ENCODE data around the gene HOMER3.
"Not testable (repeated sequence)": the region's sequence is repeated elsewhere in the genome, so short reads cannot be mapped to it uniquely, and the experiment has no call there.

The HOMER3 gene

DNA sequence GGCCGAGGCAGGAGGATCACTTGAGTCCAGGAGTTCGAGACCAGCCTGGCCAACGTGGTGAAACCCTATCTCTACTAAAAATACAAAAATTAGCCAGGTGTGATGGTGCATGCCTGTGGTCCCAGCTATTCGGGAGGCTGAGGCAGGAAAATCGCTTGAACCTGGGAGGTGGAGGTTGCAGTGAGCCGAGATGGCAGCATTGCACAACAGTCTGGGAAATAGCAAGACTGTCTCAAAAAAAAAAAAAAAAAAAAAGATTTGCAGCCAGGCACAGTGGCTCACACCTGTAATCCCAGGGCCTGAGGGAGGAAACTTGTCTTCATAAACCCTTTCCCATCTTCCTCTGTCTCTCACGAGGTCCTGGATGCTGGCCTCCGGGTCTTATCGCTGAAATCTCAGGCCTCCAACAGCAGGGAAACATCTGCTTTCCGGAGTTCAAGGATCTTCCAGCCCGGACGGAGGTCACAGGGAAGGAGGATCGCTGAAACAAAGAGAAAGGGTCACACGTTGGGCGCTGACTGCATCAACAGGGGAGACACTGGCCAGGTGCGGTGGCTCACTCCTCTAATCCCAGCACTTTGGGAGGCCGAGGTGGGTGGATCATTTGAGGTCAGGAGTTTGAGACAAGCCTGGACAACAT lies 11.5 kb upstream of the HOMER3 start:
- DNase-seq, result not testable (repeated sequence)

DNA sequence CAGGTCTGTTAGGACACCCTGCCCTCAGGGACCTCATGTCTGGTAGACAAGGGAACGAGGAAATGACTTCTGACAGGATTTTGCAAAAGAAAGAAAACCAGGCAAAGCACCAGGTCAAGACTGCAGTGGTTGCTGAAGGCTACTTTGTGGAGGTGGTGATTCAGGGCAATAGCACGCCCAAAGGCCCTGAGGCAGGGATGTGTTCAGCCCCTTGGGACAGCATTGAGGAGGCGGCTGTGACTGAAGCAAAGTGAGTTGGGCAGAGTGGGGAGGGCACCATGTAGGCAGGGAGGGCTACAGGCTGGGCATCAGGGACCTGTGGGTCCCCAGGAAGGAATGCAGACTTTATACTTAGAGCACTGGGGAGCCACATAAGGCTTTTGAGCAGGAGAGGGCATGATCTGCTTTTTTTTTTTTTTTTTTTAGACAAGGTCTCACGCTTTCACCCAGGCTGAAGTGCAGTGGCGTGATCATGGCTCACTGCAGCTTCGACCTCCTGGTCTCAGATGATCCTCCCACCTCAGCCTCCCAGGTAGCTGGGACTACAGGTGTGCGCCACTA lies 10.8 kb upstream of the HOMER3 start:
- DNase-seq, result no peak

DNA sequence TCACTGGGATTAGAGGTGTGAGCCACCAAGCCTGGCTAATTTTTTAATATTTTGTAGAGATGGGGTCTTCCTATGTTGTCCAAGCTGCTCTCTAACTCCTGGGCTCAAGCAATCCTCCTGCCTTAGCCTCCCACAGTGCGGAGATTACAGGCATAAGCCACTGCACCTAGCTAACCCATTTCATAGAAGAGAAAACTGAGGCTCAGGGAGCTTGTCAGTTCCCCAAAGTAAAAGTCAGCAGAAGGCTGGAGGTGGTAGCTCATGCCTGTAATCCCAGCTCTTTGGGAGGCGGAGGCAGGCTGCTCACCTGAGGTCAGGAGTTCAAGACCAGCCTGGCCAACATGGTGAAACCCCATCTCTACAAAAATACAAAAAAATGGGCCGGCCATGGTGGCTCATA lies 8.8 kb upstream of the HOMER3 start:
- no peak for DNase-seq

DNA sequence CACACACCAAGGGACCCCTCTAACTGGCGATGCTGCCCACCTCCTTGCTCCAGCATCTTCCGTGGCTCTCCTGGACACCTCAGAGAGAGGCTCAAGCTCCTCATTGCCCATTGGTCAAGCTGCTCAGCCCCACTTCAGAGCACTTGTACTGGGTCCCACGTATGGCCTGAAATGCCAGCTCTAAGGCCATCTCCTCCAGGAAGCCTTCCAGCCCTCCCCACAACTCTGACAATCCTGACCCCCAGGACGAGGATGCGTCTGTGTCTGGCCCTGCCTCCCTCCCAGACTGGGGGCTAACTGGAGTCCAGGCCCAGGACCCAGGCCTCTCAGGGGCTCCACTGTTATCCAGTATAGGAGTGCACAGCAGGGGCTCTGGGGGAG lies 7.9 kb upstream of the HOMER3 start:
- no peak for DNase-seq

DNA sequence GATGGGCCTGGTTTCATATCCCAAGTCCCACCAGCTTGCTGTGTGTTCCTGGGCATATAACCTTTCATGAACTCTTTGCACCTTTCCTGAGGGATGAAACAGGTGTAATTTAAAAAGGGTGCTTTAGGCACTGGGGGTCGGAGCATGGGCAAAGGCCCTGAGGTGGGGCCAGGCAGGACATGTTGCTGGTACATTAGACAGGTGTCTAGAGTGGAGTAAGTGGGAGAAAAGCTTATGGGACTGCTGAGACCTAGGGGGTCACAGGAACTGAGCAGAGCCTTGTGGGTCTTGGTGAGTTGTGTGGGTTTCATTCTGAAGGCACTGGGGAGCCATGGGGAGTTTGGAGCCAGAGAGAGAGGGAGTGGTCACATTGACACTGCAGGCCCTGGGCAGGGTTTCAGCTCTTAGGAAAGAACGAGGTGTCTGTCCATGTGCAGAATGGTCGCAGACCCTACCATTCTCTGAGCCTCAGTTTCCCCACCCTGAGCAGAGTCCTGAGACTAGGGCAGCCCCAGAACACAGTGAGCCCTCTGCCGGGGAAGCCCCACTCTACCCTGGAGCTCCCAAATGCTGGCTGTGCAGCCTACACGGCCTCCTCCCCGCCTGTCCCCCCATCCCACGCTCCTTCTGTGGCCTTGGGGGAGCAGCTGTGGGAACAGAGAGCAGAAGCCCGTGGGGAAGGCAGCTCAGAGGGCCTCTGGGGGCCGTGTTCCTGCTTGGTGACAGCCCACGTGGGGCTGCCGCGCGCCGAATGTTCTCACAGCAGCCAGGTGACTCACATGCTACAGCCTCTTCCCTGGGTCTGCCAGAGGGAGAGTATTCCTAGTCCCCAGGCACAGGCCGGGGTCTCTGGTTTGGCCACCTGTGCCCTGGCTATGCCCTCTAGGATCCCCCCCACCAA lies 7.3 kb upstream of the HOMER3 start:
- DNase-seq, result no peak

DNA sequence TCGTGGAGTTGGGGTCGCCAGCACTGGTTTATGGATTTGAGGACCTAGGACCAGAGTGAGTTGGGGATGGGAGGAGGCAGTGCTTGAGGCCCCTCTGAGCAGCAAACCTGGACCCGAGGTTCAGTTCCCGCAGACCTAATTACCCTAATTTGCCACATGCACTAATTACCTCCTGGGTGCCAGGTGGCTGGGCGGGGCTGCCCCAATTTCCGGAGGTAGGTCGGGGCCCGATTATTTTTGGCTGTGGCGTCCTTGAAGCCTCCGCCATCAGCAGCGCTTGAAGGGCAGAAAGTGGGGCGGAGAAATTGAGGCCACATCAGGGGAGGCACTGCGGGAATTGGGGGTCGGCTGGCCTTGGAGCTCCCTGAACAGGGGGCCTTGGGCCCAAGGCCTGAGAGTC lies 5.9 kb upstream of the HOMER3 start:
- DNase-seq, result no peak

DNA sequence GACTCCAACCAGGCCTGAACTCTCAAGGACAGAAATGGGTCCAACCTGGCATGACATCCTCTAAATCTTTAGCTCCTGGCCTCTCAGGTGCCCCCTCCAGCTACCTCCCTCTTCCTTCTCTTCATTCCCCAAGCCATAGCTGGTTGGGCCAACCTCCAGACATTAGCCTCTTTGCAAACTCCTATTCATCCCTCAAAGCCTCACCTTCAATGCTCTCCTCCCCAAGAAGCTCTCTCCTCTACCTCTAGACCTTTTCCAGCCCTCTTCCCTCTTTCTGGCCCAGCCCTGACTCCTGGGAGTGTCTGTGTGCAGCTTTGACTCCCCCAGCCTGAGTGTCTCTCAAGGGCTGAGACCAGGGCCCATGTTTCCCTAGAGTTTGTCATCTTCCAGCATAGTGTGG lies 5.3 kb upstream of the HOMER3 start:
- DNase-seq, result no peak

DNA sequence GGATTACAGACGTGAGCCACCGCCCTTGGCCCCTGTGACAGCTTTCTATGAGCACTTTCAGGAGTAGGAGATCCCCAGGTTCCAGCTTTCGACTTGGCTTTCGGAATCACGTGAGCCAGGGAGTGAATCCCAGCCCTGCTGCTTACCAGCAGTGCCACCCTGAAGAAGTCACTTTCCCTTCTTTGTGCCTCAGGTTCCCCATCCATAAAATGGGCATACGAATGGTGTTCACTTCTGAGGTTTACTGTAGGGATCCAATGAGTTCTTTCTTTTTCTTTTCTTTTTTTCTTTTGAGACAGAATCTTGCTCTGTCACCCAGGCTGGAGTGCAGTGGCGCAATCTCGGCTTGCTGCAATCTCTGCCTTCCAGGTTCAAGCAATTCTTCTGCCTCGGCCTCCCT lies 4.3 kb upstream of the HOMER3 start:
- DNase-seq, result no peak

DNA sequence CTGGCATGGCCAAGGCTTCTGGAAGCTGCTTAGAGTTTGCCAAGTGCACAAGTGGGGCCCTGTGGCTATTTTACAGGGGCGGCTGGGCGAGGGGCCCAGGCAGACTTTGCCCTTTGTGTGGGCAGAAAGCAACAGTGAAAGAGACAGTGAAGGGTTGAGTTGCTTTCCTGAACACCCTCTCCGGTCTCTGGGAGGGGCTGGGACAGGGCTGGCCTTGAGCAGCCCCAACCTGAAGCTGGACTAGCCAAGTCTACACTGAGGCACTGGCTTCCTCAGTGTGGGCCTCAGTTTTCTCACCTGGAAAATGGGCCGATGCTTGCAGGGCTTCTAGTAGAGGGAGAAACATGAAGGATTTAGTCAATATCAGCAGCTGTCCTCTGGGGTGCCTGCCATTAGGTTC lies 2.4 kb upstream of the HOMER3 start:
- no peak for DNase-seq

DNA sequence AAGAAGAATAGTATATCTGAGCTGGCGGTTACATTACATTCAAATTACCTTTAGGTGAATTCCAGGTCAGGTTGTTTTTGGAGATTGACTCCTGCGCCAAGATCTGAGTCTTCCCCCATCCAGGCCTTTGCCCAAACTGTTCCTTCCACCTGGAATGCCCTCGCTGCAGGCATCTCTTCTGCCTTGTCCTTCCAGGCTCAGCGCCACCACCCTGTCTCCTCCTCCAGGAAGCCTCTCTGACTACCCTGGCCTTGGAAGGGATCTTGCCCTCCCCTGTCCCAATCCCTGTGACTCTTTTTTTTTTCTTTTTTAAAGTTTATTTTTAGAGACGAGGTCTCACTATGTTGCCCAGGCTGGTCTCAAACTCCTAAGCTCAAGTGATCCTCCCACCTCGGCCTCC lies 1.7 kb upstream of the HOMER3 start:
- DNase-seq, result no peak

DNA sequence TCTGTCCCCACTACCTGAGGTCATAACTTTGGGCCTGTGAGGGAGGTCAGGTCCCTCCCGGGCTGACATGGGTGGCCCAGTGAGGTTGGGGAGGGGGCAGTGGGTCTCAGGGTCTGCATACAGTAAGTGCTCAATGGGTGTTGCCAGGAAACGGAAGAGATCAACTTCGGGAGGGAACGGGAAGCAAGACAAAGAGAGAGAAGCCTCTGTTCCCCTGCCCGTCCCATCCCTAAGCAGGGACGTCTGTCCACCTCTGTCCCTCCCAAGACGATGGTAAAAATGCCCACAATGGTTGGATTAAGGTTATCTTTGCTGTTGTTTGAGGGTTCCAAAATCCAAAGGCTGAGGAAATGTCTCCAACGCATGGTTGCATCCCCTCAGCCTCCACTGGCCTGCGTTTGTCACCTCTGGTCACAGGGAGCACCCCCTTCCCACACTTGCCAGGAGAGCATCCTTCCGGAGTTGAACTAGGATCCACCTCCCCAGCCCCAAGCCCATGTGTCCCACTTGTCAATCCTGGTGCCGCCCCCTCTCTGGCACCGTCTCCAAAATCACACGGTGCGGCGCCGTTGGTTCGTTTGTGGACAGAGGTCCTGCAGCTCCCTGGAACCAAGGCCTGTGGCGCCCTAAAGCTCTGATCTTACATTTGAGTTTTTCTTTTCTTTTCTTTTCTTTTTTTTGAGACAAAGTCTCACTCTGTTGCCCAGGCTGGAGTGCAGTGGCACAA lies 774 bp upstream of the HOMER3 start:
- no peak for DNase-seq

DNA sequence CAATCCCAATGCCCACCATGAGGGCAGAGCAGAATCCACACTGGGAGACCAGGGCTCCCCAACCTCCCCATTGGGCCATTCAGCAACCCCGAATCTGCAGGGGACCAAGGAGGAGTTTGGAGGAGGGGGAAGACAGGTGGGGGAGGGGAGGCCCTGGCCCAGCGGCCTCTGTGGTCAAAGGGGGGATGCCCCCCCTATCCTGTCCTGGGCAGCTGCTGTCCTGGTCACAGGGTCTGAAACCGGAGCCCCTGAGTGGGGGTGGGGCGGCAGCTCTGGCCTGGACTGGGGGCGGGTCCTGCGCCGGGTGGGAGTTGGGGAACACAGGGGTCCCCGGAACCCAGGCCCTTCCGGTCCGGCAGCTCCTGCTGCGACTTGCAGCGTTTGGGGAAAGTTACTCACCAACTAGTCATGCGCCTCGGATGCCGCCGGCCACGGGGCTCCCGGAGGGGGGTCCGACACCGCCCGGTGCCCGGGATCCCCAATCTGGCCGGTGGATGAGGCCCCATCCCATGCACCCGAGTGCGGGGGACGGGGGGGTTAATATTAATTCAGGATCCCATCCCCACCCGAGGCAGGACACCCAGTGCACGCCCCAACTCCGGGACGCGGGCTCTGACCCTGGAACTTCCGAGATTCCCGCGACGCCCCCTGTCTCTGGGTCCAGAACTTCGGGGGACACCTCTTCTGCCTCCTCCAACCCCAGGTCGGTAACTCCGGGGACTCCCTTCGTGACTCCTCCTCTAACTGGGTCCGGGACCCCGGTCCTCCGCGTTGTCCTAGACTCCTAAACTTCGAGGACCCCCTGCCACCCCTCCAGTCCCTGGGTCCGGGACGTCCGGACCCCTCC lies 872 bp downstream of the HOMER3 start:
- no peak for DNase-seq

DNA sequence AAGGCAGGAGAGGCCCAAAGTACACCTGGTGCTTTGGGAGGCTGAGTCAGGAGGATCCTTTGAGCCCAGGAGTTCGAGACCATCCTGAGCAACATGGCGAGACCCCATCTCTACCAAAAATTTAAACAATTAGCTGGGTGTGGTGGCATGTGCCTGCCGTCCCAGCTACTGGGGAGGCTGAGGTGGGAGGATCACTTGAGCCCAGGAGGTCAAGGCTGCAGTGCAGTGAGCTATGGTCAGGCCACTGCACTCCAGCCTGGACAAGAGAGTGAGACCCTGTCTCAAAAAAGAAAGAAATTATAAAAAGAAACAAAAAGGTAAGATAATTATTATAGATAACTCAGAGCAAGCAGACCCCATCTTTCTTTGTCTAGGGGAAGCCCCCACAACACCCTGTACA lies 1.9 kb downstream of the HOMER3 start:
- no peak for DNase-seq

DNA sequence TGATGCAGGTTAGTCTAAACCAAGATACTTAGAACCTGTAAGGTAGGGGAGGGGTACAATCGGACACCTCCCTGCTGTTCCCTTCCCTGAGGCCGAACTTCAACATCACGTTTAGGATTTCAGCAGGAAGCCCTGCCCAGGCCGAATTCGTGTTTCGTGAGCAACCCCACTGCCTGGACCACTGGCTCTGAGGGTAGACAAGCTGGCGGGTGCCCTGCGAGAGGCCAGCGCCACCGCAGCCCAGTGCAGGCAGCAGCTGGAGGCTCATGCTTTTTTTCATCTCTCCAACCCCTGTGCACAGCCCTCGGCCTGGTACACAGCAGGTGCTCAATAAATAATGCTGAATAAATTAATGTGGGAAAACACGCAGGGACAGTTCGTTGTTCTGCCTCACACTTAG lies 7.7 kb downstream of the HOMER3 start:
- DNase-seq, result no peak

DNA sequence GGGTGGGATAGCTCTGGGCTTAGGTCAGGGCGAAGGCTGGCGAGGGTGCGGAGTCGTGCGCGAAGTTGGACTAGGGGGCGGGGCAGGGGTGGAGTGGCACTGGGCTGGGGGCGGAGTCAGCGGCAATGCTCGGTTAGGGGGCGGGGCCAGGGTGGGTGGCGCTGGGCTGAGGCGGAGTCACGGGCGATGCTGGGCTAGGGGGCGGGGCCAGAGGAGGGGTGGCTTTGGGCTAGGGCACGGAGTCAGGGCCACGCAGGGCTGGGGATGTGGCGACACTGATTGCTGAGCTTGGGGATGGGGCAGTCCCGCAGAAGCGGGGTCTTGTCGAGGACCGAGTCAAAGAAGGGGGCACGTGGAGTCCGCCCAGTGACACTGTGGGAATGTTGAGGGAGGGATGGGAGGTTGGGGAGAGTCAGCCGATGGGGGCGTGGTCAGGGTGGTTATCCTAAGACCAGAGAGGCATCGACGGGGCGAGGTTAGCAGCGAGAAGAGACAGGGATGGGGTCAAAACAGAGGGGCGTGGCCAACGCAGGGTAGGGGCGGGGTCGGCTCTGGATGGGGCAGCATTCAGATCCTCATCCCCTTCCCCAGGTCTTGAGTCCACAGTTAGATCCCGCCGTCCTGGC lies 8.7 kb downstream of the HOMER3 start:
- DNase-seq, result peak; percentile 89

DNA sequence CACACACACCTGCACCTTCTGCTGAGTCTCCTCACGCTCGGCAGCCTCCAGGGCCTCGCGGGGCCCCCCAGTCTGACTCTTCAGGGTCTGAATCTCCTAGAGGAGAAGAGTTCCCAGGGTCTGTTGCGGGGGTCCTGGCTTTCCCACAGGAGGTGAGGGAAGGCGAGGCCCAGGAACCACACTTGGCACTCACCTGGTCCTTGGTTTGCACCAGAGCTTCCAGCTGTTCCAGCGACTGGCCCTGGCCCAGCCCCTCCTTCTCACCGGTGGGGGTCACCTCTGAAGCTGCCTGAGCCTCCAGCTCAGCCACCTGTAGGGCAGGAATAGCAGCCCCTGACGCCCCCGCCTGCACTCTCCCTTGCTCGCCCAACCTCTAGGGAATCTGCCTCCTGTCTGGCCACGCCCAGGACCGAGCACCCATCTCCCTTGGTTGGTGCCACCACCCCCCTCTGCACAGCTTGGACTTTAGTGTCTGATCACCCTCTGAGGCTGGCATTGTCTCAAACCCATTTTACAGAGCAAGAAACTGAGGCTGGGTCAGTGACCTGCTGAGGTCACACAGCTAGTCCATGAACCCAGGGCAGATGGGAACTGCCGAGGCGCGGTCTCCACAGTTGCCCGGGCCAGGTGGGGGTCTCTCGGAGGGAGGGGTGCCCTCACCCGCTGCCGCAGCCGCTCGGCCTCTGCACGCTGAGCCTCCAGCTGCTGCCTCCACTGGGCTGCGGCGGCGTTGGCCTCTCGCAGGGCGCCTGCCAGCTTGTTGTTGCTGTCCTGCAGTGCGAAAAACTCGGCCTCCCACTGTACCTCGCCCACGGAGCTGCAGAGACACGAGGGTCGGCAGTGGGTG lies 9.5 kb downstream of the HOMER3 start:
- DNase-seq, result no peak

DNA sequence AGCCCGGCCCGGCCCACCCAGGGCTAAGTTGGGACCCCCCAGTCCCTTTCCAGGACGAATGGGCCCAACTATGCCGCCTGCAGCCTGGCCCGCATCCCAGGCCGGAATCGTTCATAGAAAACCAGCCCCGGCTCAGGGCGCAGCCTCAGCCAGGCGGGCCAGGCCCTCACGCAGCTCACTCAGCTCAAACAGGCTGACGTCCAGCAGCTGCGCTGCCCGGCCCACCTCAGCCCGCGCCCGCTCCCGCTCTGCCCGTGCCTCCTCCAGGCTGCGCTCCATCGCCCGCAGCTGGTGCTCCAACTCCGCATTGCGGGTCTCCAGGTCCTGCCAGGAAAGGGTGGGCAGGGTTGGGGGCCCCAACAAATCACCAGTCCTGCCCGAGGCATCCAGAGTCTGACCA lies 11.7 kb downstream of the HOMER3 start:
- DNase-seq, result no peak

DNA sequence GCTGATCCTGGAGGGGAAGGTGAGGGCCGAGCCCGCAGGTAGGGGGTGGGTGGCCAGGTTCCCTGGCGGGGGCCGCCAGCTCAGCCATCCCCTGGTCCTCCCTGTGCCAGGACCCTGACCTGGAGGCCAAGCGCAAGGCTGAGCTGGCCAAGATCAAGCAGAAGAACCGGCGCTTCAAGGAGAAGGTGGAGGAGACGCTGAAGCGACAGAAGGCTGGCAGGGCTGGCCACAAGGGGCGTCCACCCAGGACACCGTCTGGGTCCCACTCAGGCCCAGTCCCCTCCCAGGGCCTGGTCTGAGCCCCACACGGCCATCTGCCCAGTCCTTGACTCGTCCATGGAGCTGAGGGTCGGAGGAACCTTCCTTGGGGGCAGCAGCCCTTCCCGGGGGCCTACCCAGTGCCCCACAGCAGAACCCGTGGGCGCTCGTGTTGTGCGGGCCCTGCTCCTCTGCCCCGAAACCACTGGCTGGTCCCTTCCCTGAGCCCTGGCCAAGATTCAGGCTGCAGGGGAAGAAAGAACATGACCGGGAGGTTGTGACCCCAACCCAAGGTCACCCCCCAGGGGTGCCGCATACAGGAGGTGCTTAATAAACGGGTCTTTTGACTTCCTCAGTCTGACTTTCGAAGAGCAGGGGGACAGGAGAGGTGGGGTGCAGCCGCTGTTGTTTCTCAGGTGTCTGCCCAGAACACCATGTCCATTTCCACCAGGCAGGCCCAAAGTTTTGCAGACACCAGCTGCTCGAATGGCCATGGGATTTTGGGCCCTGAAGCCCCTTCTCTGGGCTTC lies 12.8 kb downstream of the HOMER3 start:
- DNase-seq, result no peak

DNA sequence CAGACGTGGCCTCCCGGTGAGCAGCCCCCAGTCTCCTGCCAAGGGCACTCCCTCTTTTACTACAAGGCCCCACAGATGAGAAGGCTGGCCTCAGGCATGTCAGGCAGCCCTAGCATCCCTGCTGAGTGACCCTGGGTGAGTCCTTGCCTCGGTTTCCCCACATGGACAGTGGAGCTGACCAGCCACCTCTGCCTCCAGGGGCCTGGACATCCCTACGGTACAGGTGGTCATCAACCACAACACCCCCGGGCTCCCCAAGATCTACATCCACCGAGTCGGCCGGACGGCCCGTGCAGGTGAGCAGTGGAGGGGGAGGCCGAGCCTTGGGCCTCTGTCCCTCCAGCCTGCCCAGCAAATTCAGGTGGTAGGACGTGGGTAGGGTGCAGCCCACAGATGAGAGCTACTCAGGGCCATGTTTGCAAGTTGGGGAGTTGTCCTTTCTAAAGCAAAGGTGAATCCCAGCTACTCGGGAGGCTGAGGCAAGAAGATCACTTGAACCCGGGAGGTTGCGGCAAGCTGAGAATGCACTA lies 16.3 kb downstream of the HOMER3 start:
- DNase-seq, result no peak

Data from stimulated activated CD4-positive, alpha-beta T cell treated with anti-CD3 and anti-CD28 coated beads, Interleukin-4, amount 100 ng/mL, for 1 hour (primary cell).